ENCODE data around the gene RNASEH2C. TPM values are rescaled to one million over a fixed set of nuclear protein-coding genes. Genes with fewer than 3 reads are reported as not detected.

The RNASEH2C gene
- total RNA-seq, 1 donor from 2014 or later: 50.1 TPM

DNA sequence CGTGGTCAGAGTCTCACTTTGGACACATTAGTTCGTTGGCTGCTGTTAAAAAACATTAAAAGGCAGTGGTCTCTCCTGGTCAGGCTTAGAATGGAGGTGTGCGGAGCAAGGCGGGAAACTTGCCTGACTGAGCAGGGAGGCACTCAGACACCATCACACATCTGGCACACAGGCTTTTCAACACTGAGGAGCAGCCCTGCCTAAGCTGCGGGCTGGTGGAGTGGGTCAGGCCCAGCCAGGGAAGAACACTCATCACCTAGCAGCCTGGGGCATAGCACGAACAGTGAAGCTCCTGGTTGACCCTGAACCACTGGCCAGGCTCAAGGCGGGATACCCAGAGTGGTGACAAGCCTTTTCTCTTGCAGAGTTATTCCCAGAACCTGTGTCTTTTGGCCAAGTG lies 4.3 kb downstream of the RNASEH2C start:
- Histone ChIP-seq H3K36me3 (ENCODE audit: control insufficient read depth, insufficient read depth, low read length) (peaks cover 16% of the 10 kb centered on the region), H3K27me3 (ENCODE audit: control insufficient read depth, insufficient read depth, low read length) (no peaks in the 10 kb centered on the region), H3K4me3 (ENCODE audit: low read depth, low read length) (no peak overlapping the region)
- DNase-seq (ENCODE audit: low read depth): no peak
- TF ChIP-seq, protein P1, sequence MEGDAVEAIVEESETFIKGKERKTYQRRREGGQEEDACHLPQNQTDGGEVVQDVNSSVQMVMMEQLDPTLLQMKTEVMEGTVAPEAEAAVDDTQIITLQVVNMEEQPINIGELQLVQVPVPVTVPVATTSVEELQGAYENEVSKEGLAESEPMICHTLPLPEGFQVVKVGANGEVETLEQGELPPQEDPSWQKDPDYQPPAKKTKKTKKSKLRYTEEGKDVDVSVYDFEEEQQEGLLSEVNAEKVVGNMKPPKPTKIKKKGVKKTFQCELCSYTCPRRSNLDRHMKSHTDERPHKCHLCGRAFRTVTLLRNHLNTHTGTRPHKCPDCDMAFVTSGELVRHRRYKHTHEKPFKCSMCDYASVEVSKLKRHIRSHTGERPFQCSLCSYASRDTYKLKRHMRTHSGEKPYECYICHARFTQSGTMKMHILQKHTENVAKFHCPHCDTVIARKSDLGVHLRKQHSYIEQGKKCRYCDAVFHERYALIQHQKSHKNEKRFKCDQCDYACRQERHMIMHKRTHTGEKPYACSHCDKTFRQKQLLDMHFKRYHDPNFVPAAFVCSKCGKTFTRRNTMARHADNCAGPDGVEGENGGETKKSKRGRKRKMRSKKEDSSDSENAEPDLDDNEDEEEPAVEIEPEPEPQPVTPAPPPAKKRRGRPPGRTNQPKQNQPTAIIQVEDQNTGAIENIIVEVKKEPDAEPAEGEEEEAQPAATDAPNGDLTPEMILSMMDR (IDR thresholded peaks at IDR 0.05; ENCODE audit: insufficient read depth, low read length, poor library complexity, severe bottlenecking): no peak

DNA sequence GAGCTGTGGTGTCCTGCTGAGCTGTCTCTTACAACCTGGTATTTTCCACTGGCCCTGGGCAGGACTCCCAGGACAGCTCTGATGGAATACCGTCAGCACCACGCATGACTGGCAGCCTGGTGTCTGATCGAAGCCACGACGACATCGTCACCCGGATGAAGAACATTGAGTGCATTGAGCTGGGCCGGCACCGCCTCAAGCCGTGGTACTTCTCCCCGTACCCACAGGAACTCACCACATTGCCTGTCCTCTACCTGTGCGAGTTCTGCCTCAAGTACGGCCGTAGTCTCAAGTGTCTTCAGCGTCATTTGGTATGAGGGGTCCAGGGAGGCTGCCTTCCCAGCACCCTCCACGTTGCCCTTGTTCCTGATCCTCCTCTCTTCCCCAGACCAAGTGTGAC lies 6.2 kb downstream of the RNASEH2C start:
- peaks cover 16% of the 10 kb centered on the region for H3K36me3 ChIP-seq (ENCODE audit: control insufficient read depth, insufficient read depth, low read length)
- no peak for DNase-seq (ENCODE audit: low read depth)
- H3K4me3 ChIP-seq (ENCODE audit: low read depth, low read length): no peak overlapping the region
- TF ChIP-seq, protein P1 (IDR thresholded peaks at IDR 0.05; ENCODE audit: insufficient read depth, low read length, poor library complexity, severe bottlenecking): no peak
- no peaks in the 10 kb centered on the region for H3K27me3 ChIP-seq (ENCODE audit: control insufficient read depth, insufficient read depth, low read length)

DNA sequence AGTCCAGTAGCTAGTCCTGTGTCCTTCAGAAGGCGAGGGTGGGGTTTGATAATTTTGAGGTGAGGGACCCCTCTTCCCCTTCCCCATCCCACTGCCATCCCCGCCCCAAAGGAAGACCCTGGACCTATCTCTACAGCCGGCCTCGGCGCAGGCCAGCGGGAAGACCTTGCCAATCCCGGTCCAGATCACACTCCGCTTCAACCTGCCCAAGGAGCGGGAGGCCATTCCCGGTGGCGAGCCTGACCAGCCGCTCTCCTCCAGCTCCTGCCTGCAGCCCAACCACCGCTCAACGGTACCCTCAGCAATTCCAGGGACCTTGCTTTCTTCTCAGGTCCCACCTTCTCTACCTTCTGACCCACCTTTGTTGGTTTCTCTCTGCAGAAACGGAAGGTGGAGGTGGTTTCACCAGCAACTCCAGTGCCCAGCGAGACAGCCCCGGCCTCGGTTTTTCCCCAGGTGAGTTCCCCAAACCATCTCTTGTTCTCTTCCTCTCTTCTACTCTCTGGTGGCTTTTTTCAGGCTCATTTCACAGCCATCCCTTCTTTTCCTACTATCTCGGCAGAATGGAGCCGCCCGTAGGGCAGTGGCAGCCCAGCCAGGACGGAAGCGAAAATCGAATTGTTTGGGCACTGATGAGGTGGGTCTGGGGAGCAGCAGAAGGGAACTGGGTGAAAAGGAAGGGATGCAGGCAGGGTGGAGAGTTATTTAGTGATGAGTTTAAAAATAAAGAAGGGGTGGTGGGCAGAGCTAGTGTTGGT lies 7.2 kb downstream of the RNASEH2C start:
- no peaks in the 10 kb centered on the region for H3K27me3 ChIP-seq (ENCODE audit: control insufficient read depth, insufficient read depth, low read length)
- peaks cover 13% of the 10 kb centered on the region for H3K36me3 ChIP-seq (ENCODE audit: control insufficient read depth, insufficient read depth, low read length)
- no peak overlapping the region for H3K4me3 ChIP-seq (ENCODE audit: low read depth, low read length)
- no peak for DNase-seq (ENCODE audit: low read depth)
- TF ChIP-seq, protein P1 (IDR thresholded peaks at IDR 0.05; ENCODE audit: insufficient read depth, low read length, poor library complexity, severe bottlenecking): no peak

DNA sequence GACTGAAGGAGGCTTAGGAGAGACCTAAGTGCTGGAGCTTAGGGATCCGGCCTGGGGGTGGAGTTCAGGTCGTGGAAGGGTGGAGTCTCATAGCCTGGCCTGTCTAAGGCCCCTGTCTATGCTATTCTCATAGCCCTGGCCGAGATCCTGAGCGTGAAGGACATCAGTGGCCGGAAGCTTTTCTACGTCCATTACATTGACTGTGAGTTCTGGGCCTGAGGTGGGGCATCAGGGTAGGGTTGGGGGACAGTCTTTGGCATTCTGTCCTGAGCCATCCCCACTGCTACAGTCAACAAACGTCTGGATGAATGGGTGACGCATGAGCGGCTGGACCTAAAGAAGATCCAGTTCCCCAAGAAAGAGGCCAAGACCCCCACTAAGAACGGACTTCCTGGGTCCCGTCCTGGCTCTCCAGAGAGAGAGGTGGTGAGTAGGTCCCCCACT lies 7.9 kb downstream of the RNASEH2C start:
- TF ChIP-seq, protein P1 (IDR thresholded peaks at IDR 0.05; ENCODE audit: insufficient read depth, low read length, poor library complexity, severe bottlenecking): no peak

DNA sequence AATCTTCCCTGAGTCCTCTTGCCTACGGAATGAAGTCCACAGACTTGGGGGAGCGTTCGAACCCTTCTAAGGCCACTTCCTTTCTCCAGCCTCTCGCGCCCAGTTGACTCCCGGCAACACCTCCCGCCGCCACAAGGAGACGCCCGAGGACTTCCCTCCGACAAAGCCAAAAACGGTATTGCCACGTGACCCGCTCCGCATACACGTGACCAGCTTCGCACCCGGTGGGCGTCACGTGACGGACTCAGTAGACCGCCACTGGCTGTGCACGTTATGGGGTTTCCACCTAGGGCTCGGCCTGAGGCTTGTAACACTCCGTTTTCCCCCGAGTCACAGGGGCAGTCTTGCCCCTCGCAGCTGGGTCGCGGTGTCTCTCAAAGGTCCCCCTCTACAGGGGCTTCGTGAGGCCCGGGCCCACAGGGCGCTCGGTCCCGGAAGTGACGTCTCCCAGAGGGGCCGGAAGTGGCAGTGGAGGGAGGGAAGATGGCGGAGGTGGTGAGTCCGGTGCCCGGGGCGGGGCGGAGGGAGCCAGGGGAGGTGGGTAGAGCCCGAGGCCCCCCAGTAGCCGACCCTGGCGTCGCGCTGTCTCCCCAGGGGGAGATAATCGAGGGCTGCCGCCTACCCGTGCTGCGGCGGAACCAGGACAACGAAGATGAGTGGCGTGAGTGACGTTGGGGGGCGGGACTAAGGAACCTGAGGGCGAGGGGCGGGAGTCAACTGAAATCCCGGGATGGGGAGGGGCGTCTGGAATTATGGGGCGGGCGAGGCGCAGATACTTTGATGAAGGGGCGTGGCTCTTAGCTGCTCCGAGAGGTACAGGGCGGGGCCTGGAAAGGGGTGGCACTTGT lies 8.6 kb downstream of the RNASEH2C start, which contains the start of gene KAT5:
Gene KAT5 (plus strand): TSS at position 468 of the 848 bp plus-strand sequence. CDS start 16 bp downstream, at position 484.
- Histone ChIP-seq H3K27me3 (ENCODE audit: control insufficient read depth, insufficient read depth, low read length) (no peaks in the 10 kb centered on the region), H3K36me3 (ENCODE audit: control insufficient read depth, insufficient read depth, low read length) (peaks cover 12% of the 10 kb centered on the region), H3K4me3 (ENCODE audit: low read depth, low read length) (peak within 1 kb of the TSS; percentile 76)
- TF ChIP-seq, protein P1 (IDR thresholded peaks at IDR 0.05; ENCODE audit: insufficient read depth, low read length, poor library complexity, severe bottlenecking): peak; percentile 99
- peak; percentile 90 for DNase-seq (ENCODE audit: low read depth)

More for the DNA sequence above, 7.9 kb downstream of the RNASEH2C start:
- peak overlapping the region; percentile 76 for H3K4me3 ChIP-seq (ENCODE audit: low read depth, low read length)
- peaks cover 13% of the 10 kb centered on the region for H3K36me3 ChIP-seq (ENCODE audit: control insufficient read depth, insufficient read depth, low read length)
- H3K27me3 ChIP-seq (ENCODE audit: control insufficient read depth, insufficient read depth, low read length): no peaks in the 10 kb centered on the region
- no peak for DNase-seq (ENCODE audit: low read depth)
